ENCODE data around the gene ATXN2L. TPM values are rescaled to one million over a fixed set of nuclear protein-coding genes. Genes with fewer than 3 reads are reported as not detected.

Gene ATXN2L
- polyA plus RNA-seq, 4 donors: 66.8 to 171 (median 122) TPM

- no peak for DNase-seq (ENCODE audit: low read depth in 4 of 4, low spot score in 2 of 4)
These were observed 60.6 kb downstream of the ATXN2L start for GRCh38 chr16:28883221-28883996.

- DNase-seq (ENCODE audit: low read depth in 4 of 4, low spot score in 2 of 4): no peak
These were observed 61.2 kb downstream of the ATXN2L start for GRCh38 chr16:28884045-28884444.

Other genes starting within 250 kb of the ATXN2L start
- gene SULT1A2, start 225.9 kb upstream of the ATXN2L start, polyA plus RNA-seq (ENCODE audit: insufficient read length in 4 of 4): 1 to 10 TPM; 1.3 to 2.7 (median 1.8) TPM
- 10 to 100 TPM; 21.4 to 28.6 (median 26.4) TPM for gene SULT1A1, start 213.0 kb upstream of the ATXN2L start, polyA plus RNA-seq (ENCODE audit: insufficient read length in 4 of 4)
- 1 to 10 TPM in 2 of 4 donors, under 1 TPM in 1, not detected in 1; 0.65 to 3.8 (median 1.1) TPM for gene NPIPB8, start 184.9 kb upstream of the ATXN2L start, polyA plus RNA-seq (ENCODE audit: insufficient read length in 4 of 4)
- gene EIF3C, start 111.5 kb upstream of the ATXN2L start, polyA plus RNA-seq (ENCODE audit: insufficient read length in 4 of 4): 100 to 1,000 TPM; 417 to 684 (median 546) TPM
- 1 to 10 TPM; 1.3 to 3.6 (median 2.3) TPM for gene NPIPB9, start 71.2 kb upstream of the ATXN2L start, polyA plus RNA-seq (ENCODE audit: insufficient read length in 4 of 4)
- gene TUFM, start 23.3 kb downstream of the ATXN2L start, polyA plus RNA-seq (ENCODE audit: insufficient read length in 4 of 4): 100 to 1,000 TPM; 193 to 231 (median 219) TPM
- gene SH2B1, start 40.8 kb downstream of the ATXN2L start, polyA plus RNA-seq (ENCODE audit: insufficient read length in 4 of 4): 10 to 100 TPM; 47.1 to 97.5 (median 75.1) TPM
- 1 to 10 TPM; 2.6 to 8.1 (median 4.7) TPM for gene ATP2A1, start 55.5 kb downstream of the ATXN2L start, polyA plus RNA-seq (ENCODE audit: insufficient read length in 4 of 4)
- 10 to 100 TPM; 16.2 to 32.5 (median 28.7) TPM for gene RABEP2, start 102.2 kb downstream of the ATXN2L start, polyA plus RNA-seq (ENCODE audit: insufficient read length in 4 of 4)
- gene CD19, start 109.0 kb downstream of the ATXN2L start, polyA plus RNA-seq (ENCODE audit: insufficient read length in 4 of 4): 1 to 10 TPM; 2.9 to 5.8 (median 4.4) TPM
- gene NFATC2IP, start 127.9 kb downstream of the ATXN2L start, polyA plus RNA-seq (ENCODE audit: insufficient read length in 4 of 4): 10 to 100 TPM; 23.4 to 86.7 (median 46.6) TPM
- gene SPNS1, start 151.8 kb downstream of the ATXN2L start, polyA plus RNA-seq (ENCODE audit: insufficient read length in 4 of 4): 10 to 100 TPM; 35.9 to 61.4 (median 49.9) TPM
- gene LAT, start 162.1 kb downstream of the ATXN2L start, polyA plus RNA-seq (ENCODE audit: insufficient read length in 4 of 4): 10 to 100 TPM in 2 of 4 donors, 1 to 10 TPM in 2; 4.1 to 11.1 (median 7.7) TPM